T follicular helper cell (primary cell): ENCODE results near the gene ADGRE3.

Source experiments
- DNase-seq: peaks from one replicate; pipeline ENCODE4 v3.0.0-alpha.2; 2020; ENCODE audit warnings: low read depth
- total RNA-seq, 2 experiments: gene quantifications; one replicate each; lab custom pipeline; 2026; lab: John Stamatoyannopoulos, UW

Gene ADGRE3
- total RNA-seq = 0 to 0.04 reads per million in 2 experiments

- DNase-seq = no peak
Measured at GRCh38 chr19:14674764-14675163, at the start of gene ADGRE3. Gene ADGRE3 (minus strand): TSS chr19:14674844. CDS start chr19:14674770, 74 bp downstream.

- no peak for DNase-seq
Measured at GRCh38 chr19:14722127-14722526, 47.5 kb upstream of the ADGRE3 start.

- no peak for DNase-seq
Measured at GRCh38 chr19:14719162-14719561, 44.5 kb upstream of the ADGRE3 start.

- no peak for DNase-seq
Measured at GRCh38 chr19:14718522-14719116, 44.0 kb upstream of the ADGRE3 start.

GRCh38 chr19:14715841-14716240 lies 41.2 kb upstream of the ADGRE3 start:
- no peak for DNase-seq

- no peak for DNase-seq
Measured at GRCh38 chr19:14704450-14704849, 29.8 kb upstream of the ADGRE3 start.

GRCh38 chr19:14703833-14704232 lies 29.2 kb upstream of the ADGRE3 start:
- DNase-seq = no peak

GRCh38 chr19:14700711-14701375 lies 26.2 kb upstream of the ADGRE3 start:
- no peak for DNase-seq

GRCh38 chr19:14699641-14700040 lies 25.0 kb upstream of the ADGRE3 start:
- DNase-seq = no peak

- no peak for DNase-seq
Measured at GRCh38 chr19:14695471-14695870, 20.8 kb upstream of the ADGRE3 start.

- no peak for DNase-seq
Measured at GRCh38 chr19:14694641-14695266, 20.1 kb upstream of the ADGRE3 start.

- peak; percentile 95 for DNase-seq
Measured at GRCh38 chr19:14689598-14690503, 15.2 kb upstream of the ADGRE3 start, which contains the start of gene ZNF333. Gene ZNF333 (plus strand): TSS chr19:14690048. CDS start chr19:14693492, 3,444 bp downstream.

GRCh38 chr19:14686411-14686810 lies 11.8 kb upstream of the ADGRE3 start:
- no peak for DNase-seq

GRCh38 chr19:14683439-14683838 lies 8.8 kb upstream of the ADGRE3 start:
- no peak for DNase-seq

GRCh38 chr19:14682084-14682483 lies 7.4 kb upstream of the ADGRE3 start:
- DNase-seq = no peak

- DNase-seq = no peak
Measured at GRCh38 chr19:14678199-14678598, 3.6 kb upstream of the ADGRE3 start.

- no peak for DNase-seq
Measured at GRCh38 chr19:14677464-14677863, 2.8 kb upstream of the ADGRE3 start.

GRCh38 chr19:14676762-14677161 lies 2.1 kb upstream of the ADGRE3 start:
- DNase-seq = no peak

GRCh38 chr19:14673088-14673487 lies 1.6 kb downstream of the ADGRE3 start:
- no peak for DNase-seq

- no peak for DNase-seq
Measured at GRCh38 chr19:14672188-14672872, 2.3 kb downstream of the ADGRE3 start.

- no peak for DNase-seq
Measured at GRCh38 chr19:14670408-14670807, 4.2 kb downstream of the ADGRE3 start.

GRCh38 chr19:14669940-14670339 lies 4.7 kb downstream of the ADGRE3 start:
- no peak for DNase-seq
